ENCODE measurements around the gene NBPF3.

Gene NBPF3

DNA sequence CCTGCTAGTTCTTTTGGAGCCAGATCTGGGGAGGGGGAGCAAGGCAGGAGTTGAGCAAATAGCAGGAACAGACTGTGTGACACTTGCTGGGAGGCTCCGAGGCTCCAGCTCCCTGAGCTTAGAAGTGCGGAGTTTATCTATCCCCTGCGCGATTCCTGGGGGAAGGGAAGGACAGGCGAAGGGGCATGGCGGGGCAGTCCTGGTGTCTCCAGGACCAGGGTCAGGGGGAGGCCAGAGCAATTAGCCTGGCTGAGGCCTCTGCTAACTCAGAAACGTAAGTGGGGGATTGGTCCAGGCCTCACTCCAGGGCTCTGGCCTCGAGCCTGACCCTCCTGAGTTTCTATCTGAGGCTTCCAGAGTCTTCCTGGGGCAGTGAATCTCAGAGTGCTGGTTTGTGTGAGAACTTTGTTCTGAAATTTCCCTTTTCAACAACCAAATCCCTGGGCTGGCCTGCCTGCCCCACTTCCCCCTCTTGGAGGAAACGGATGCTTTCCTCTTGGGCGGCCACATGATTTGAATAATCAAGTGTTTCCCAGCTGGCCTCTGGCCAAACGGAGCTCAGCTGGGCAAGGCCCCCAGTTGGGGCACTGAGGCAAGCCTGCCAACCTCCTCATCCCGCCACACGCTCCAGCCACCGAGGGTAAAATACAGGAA lies 84.9 kb downstream of the NBPF3 start:
- Histone ChIP-seq H3K4me2 (ENCODE audit: insufficient read depth, low read length) (no peak overlapping the region), H2AFZ (ENCODE audit: low read depth, low read length) (no peak overlapping the region), H3K9me3 (ENCODE audit: insufficient read depth, low read length, severe bottlenecking) (no peaks in the 10 kb centered on the region), H3K9ac (ENCODE audit: low read depth, low read length) (no peak overlapping the region), H3K27ac (ENCODE audit: low read length) (no peak overlapping the region), H3K79me2 (ENCODE audit: insufficient read depth, low read length) (no peaks in the 10 kb centered on the region), H3K36me3 (ENCODE audit: insufficient read depth, low read length) (no peaks in the 10 kb centered on the region), H3K4me1 (ENCODE audit: insufficient read depth, low read length) (no peaks in the 10 kb centered on the region), H4K20me1 (ENCODE audit: insufficient read depth, low read length) (no peaks in the 10 kb centered on the region), H3K4me3 (ENCODE audit: low read depth in 1 of 2, low read length in 2 of 2) (no peak overlapping the region), H3K27me3 (ENCODE audit: insufficient read depth, low read length, poor library complexity) (no peaks in the 10 kb centered on the region)
- DNase-seq, result no peak
- no peak for ATAC-seq (ENCODE audit: insufficient read depth, low read depth)
- TF ChIP-seq EZH2 (IDR thresholded peaks at IDR 0.05; ENCODE audit: borderline replicate concordance, low read depth, low read length, severe bottlenecking), result no peak
- TF ChIP-seq, protein P1, sequence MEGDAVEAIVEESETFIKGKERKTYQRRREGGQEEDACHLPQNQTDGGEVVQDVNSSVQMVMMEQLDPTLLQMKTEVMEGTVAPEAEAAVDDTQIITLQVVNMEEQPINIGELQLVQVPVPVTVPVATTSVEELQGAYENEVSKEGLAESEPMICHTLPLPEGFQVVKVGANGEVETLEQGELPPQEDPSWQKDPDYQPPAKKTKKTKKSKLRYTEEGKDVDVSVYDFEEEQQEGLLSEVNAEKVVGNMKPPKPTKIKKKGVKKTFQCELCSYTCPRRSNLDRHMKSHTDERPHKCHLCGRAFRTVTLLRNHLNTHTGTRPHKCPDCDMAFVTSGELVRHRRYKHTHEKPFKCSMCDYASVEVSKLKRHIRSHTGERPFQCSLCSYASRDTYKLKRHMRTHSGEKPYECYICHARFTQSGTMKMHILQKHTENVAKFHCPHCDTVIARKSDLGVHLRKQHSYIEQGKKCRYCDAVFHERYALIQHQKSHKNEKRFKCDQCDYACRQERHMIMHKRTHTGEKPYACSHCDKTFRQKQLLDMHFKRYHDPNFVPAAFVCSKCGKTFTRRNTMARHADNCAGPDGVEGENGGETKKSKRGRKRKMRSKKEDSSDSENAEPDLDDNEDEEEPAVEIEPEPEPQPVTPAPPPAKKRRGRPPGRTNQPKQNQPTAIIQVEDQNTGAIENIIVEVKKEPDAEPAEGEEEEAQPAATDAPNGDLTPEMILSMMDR (IDR thresholded peaks at IDR 0.05; ENCODE audit: borderline replicate concordance, extremely low read depth, low read length, poor library complexity, severe bottlenecking), result no peak

DNA sequence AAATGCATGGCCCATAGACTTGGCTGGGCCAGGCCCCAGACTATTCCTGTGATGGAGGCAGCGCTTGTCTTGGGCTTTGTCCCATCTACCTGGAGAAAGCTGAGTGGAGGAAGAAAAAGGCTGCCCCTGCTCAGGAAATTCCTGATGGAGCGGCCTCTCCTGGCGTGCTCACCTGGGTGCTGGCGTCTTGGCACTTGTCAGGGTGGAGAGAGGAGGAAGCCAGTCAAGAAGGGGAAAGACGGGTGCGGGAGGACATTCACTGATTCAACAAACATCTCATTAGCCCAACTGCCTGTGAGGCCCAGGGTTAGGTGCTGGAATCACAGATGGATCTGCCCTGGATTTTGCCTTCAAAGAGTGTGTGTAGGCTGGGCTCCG lies 85.4 kb downstream of the NBPF3 start:
- TF ChIP-seq, protein P1 (IDR thresholded peaks at IDR 0.05; ENCODE audit: borderline replicate concordance, extremely low read depth, low read length, poor library complexity, severe bottlenecking), result no peak
- no peak for TF ChIP-seq EZH2 (IDR thresholded peaks at IDR 0.05; ENCODE audit: borderline replicate concordance, low read depth, low read length, severe bottlenecking)
- no peaks in the 10 kb centered on the region for H4K20me1 ChIP-seq (ENCODE audit: insufficient read depth, low read length)
- H2AFZ ChIP-seq (ENCODE audit: low read depth, low read length), result no peak overlapping the region
- no peak overlapping the region for H3K9ac ChIP-seq (ENCODE audit: low read depth, low read length)
- no peaks in the 10 kb centered on the region for H3K4me1 ChIP-seq (ENCODE audit: insufficient read depth, low read length)
- H3K4me2 ChIP-seq (ENCODE audit: insufficient read depth, low read length), result no peak overlapping the region
- ATAC-seq (ENCODE audit: insufficient read depth, low read depth), result no peak
- no peaks in the 10 kb centered on the region for H3K36me3 ChIP-seq (ENCODE audit: insufficient read depth, low read length)
- H3K27ac ChIP-seq (ENCODE audit: low read length), result no peak overlapping the region
- H3K4me3 ChIP-seq (ENCODE audit: low read depth in 1 of 2, low read length in 2 of 2), result no peak overlapping the region
- H3K9me3 ChIP-seq (ENCODE audit: insufficient read depth, low read length, severe bottlenecking), result no peaks in the 10 kb centered on the region
- H3K27me3 ChIP-seq (ENCODE audit: insufficient read depth, low read length, poor library complexity), result peaks cover 2% of the 10 kb centered on the region
- no peak for DNase-seq
- no peaks in the 10 kb centered on the region for H3K79me2 ChIP-seq (ENCODE audit: insufficient read depth, low read length)

DNA sequence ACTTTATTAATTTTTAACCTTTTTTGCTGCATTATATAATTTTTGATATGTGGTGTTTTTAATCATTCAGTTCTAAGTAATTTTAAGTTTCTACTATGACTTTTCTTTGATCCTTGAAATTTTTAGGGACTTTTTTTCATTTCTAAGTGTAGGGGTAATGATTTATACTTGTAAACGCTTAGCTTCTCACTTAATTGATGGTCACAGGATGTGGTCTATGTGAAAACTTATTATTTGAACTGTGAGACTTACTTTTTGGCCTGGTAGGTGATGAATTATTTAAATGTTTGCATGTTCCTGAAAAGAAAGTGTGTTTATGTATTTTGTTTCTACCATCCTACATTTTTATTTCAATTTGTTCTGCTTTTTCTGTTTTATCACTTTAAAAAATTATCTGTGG lies 86.5 kb downstream of the NBPF3 start:
- ATAC-seq (ENCODE audit: insufficient read depth, low read depth) (no peak), DNase-seq (no peak)
- no peak overlapping the region for H3K4me3 ChIP-seq (ENCODE audit: low read depth in 1 of 2, low read length in 2 of 2)
- no peaks in the 10 kb centered on the region for H4K20me1 ChIP-seq (ENCODE audit: insufficient read depth, low read length)
- no peak overlapping the region for H3K4me2 ChIP-seq (ENCODE audit: insufficient read depth, low read length)
- no peak overlapping the region for H2AFZ ChIP-seq (ENCODE audit: low read depth, low read length)
- no peaks in the 10 kb centered on the region for H3K9me3 ChIP-seq (ENCODE audit: insufficient read depth, low read length, severe bottlenecking)
- H3K79me2 ChIP-seq (ENCODE audit: insufficient read depth, low read length), result no peaks in the 10 kb centered on the region
- no peaks in the 10 kb centered on the region for H3K4me1 ChIP-seq (ENCODE audit: insufficient read depth, low read length)
- no peak overlapping the region for H3K27ac ChIP-seq (ENCODE audit: low read length)
- H3K9ac ChIP-seq (ENCODE audit: low read depth, low read length), result no peak overlapping the region
- TF ChIP-seq, protein P1 (IDR thresholded peaks at IDR 0.05; ENCODE audit: borderline replicate concordance, extremely low read depth, low read length, poor library complexity, severe bottlenecking), result no peak
- TF ChIP-seq EZH2 (IDR thresholded peaks at IDR 0.05; ENCODE audit: borderline replicate concordance, low read depth, low read length, severe bottlenecking), result no peak
- H3K36me3 ChIP-seq (ENCODE audit: insufficient read depth, low read length), result no peaks in the 10 kb centered on the region
- peaks cover 3% of the 10 kb centered on the region for H3K27me3 ChIP-seq (ENCODE audit: insufficient read depth, low read length, poor library complexity)
